ENCODE measurements around the gene HDHD2.

GRCh38 chr18:47150029-47150823 lies at the start of gene HDHD2:
- TF ChIP-seq EZH2 (IDR thresholded peaks at IDR 0.05; ENCODE audit: low read length, unreplicated experiment) (no peak), CTCF (conservative IDR thresholded peaks at IDR 0.05; ENCODE audit: low read depth, low read length) (no peak), EZH2phosphoT487 (IDR thresholded peaks at IDR 0.05; ENCODE audit: borderline replicate concordance, low read length) (no peak)
